Right lobe of liver (tissue), 6 donors: ENCODE measurements around the gene SH2D2A. TPM values are rescaled to one million over a fixed set of nuclear protein-coding genes. Genes with fewer than 3 reads are reported as not detected.

Source experiments
- ATAC-seq, 4 donors: fragments of 200-7000 bp; cut with Tn5 transposase; one replicate each; pipeline ENCODE4 v1.9.1; 2020; ENCODE audit warnings: mild to moderate bottlenecking in 4 of 4, moderate library complexity in 4 of 4
- DNase-seq, 3 donors: peaks; one replicate each; pipeline ENCODE4 v3.0.0-alpha.2; 2020
- H3K27ac ChIP-seq, 3 donors: fragments of 200-600 bp; one replicate each; pipeline ENCODE4 v1.8.0; 2022
- H3K27me3 ChIP-seq, 2 donors: fragments of 200-600 bp; one replicate each; pipeline ENCODE4 v1.8.0; 2022
- H3K36me3 ChIP-seq, 4 donors: fragments of 200-600 bp; sonication (generic) in 1 of 4; one replicate each; pipeline versions ENCODE4 v1.5.1 to v1.8.0; 2017 to 2022; ENCODE audit warnings: control low read depth in 1 of 4
- H3K4me1 ChIP-seq, 4 donors: fragments of 200-600 bp; sonication (generic) in 1 of 4; one replicate each; pipeline versions ENCODE4 v1.5.1 to v1.8.0; 2017 to 2022; ENCODE audit warnings: control low read depth in 1 of 4
- H3K4me3 ChIP-seq, 3 donors: fragments of 200-600 bp; one replicate each; pipeline ENCODE4 v1.8.0; 2022
- H3K9me3 ChIP-seq, 4 donors: fragments of 200-600 bp; sonication (generic) in 1 of 4; one replicate each; pipeline versions ENCODE4 v1.5.1 to v1.8.0; 2017 to 2022; ENCODE audit warnings: control low read depth in 1 of 4
- CTCF ChIP-seq, 4 donors: fragments of 200-600 bp in 3 of 4; fragments of 450-650 bp in 1 of 4; IDR thresholded peaks; one replicate each; pipeline versions ENCODE4 v1.5.1 to v1.8.0; 2016 to 2022; ENCODE audit warnings: antibody characterized with exemption in 4 of 4, mild to moderate bottlenecking in 2 of 4
- POLR2A ChIP-seq: fragments of 450-650 bp; IDR thresholded peaks from one replicate; pipeline ENCODE4 v1.6.1; 2017; ENCODE audit warnings: antibody characterized with exemption, mild to moderate bottlenecking
- WGBS: methylation state at CpG from one replicate; pipeline ENCODE4 v1.1.6; 2018; ENCODE audit warnings: low coverage, low lambda C conversion rate; ENCODE audit not compliant: insufficient coverage; ENCODE audit errors: missing lambda C conversion rate; 5-methylcytosine and 5-hydroxymethylcytosine counted together
- intact Hi-C, 2 donors: fragments of 100-400 bp; cut with DNase I; formaldehyde crosslinking; loops; one replicate each; pipeline versions ENCODE4 v1.11.2 to v1.14.1; 2022
- total RNA-seq, 6 experiments: library from RNA; depleted of rRNA in 2 of 6; stranded (reverse); fragments of >200 nt in 2 of 6; fragmentation: NEBNext Ultra II Directional in 3 of 6; extraction: Animal tissue kit (Norgen Biotek cat#: 25700) in 3 of 6; gene quantifications; one replicate each; pipeline versions ENCODE4 v1.1.0 to v1.2.4, GENCODE V29; 2016 to 2023
- donor health status: DM: no; HTN: yes; CAD: no.
- donor health status: DM: no; HTN: no; CAD: no.
- donor health status: DM: no; HTN: no; CAD: no.
- donor health status: DM: no; HTN: yes; CAD: no.
- donor health status: DM: no; HTN: yes; CAD: no.

Gene SH2D2A
- total RNA-seq, 6 experiments from 2014 or later = 0.32 to 1.3 (median 0.67) TPM

GRCh38 chr1:156776942-156777341 lies 39.7 kb downstream of the SH2D2A start:
- ATAC-seq (no peak), DNase-seq (no peak)
- Histone ChIP-seq H3K4me1 (peaks cover 0 to 7% (median 0%) of the 10 kb centered on the region in 4 donors), H3K27me3 (no peaks in the 10 kb centered on the region), H3K36me3 (no peaks in the 10 kb centered on the region), H3K27ac (no peak overlapping the region), H3K9me3 (no peaks in the 10 kb centered on the region), H3K4me3 (no peak overlapping the region)
- intact Hi-C loops = no loop called here
- WGBS = 88% methylated on average over 4 of the region's 4 CpGs
- TF ChIP-seq CTCF (IDR thresholded peaks at IDR 0.05) = no peak

GRCh38 chr1:156775799-156776198 lies 40.8 kb downstream of the SH2D2A start:
- no peak overlapping the region for H3K27ac ChIP-seq
- no peaks in the 10 kb centered on the region for H3K27me3 ChIP-seq
- 77% methylated on average over 4 of the region's 5 CpGs for WGBS
- H3K36me3 ChIP-seq = no peaks in the 10 kb centered on the region
- ATAC-seq (no peak), DNase-seq (no peak)
- H3K4me1 ChIP-seq = peaks cover 0 to 8% (median 0%) of the 10 kb centered on the region in 4 donors
- intact Hi-C loops = no loop called here
- H3K9me3 ChIP-seq = no peaks in the 10 kb centered on the region
- H3K4me3 ChIP-seq = no peak overlapping the region
- TF ChIP-seq POLR2A (no peak), CTCF (IDR thresholded peaks at IDR 0.05) (no peak)

- TF ChIP-seq POLR2A (no peak), CTCF (IDR thresholded peaks at IDR 0.05) (no peak)
- H3K4me1 ChIP-seq = peaks cover 0 to 20% (median 3%) of the 10 kb centered on the region in 4 donors
- ATAC-seq = no peak
These were observed 43.0 kb downstream of the SH2D2A start for GRCh38 chr1:156773607-156774006.

GRCh38 chr1:156772728-156773497 lies 43.7 kb downstream of the SH2D2A start:
- Histone ChIP-seq H3K4me1 (peaks cover 0 to 24% (median 3%) of the 10 kb centered on the region in 4 donors), H3K27ac (no peak overlapping the region), H3K9me3 (no peaks in the 10 kb centered on the region), H3K27me3 (no peaks in the 10 kb centered on the region), H3K4me3 (no peak overlapping the region), H3K36me3 (peaks cover 0 to 6% (median 0%) of the 10 kb centered on the region in 4 donors)
- no peak for TF ChIP-seq POLR2A
- no peak for TF ChIP-seq CTCF (IDR thresholded peaks at IDR 0.05)
- WGBS = 67% methylated on average over 7 of the region's 9 CpGs
- intact Hi-C loops = no loop called here
- DNase-seq (no peak), ATAC-seq (peak; percentile 30 to 49 (median 46))

More at GRCh38 chr1:156773607-156774006, 43.0 kb downstream of the SH2D2A start:
- intact Hi-C loops = no loop called here
- Histone ChIP-seq H3K36me3 (peaks cover 0 to 6% (median 0%) of the 10 kb centered on the region in 4 donors), H3K4me3 (no peak overlapping the region), H3K9me3 (no peaks in the 10 kb centered on the region), H3K27ac (no peak overlapping the region), H3K27me3 (no peaks in the 10 kb centered on the region)
- DNase-seq = no peak
- WGBS = 82% methylated on average over 3 of the region's 3 CpGs
